Fibroblast of lung (primary cell): ENCODE data around the gene TTC19.

Source experiments
- EZH2 ChIP-seq: IDR thresholded peaks from 2 replicates; pipeline ENCODE4 v1.5.1; 2012; ENCODE audit warnings: low read length, control low read depth, mild to moderate bottlenecking; ENCODE audit errors: missing control alignments
- TF ChIP-seq, protein P1 (sequence below), 2 donors: IDR thresholded peaks in 1 of 2; conservative IDR thresholded peaks in 1 of 2; 1 replicate in 1 of 2; 2 replicates in 1 of 2; pipeline ENCODE4 v1.5.1; 2011 to 2012; ENCODE audit warnings: low read length in 2 of 2, control low read depth in 1 of 2, inconsistent platforms in 1 of 2, low read depth in 1 of 2, mild to moderate bottlenecking in 1 of 2

DNA sequence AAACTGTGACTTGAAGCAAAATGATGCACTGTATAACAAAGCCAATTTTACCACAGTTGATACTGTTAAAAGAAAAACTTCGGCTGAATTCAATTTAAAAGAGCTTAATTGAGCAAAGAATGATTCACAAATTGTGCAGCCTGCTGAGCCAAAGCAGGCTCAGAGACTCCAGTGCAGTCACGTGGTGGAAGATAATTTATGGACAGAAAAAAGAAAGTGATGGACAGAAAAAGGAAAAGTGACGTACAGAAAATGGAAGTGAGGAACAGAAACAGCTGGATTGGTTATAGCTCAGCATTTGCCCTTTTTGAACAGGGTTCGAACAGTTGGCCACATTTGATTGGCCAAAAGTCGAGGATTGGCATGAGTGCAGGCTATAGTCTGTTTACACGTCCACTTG, 25.8 kb upstream of the TTC19 start:
- TF ChIP-seq, protein P1, sequence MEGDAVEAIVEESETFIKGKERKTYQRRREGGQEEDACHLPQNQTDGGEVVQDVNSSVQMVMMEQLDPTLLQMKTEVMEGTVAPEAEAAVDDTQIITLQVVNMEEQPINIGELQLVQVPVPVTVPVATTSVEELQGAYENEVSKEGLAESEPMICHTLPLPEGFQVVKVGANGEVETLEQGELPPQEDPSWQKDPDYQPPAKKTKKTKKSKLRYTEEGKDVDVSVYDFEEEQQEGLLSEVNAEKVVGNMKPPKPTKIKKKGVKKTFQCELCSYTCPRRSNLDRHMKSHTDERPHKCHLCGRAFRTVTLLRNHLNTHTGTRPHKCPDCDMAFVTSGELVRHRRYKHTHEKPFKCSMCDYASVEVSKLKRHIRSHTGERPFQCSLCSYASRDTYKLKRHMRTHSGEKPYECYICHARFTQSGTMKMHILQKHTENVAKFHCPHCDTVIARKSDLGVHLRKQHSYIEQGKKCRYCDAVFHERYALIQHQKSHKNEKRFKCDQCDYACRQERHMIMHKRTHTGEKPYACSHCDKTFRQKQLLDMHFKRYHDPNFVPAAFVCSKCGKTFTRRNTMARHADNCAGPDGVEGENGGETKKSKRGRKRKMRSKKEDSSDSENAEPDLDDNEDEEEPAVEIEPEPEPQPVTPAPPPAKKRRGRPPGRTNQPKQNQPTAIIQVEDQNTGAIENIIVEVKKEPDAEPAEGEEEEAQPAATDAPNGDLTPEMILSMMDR (conservative IDR thresholded peaks at IDR 0.05 in 1 of 2, IDR thresholded peaks at IDR 0.05 in 1 of 2; ENCODE audit: low read depth in 1 of 2, low read length in 2 of 2), result no peak
- TF ChIP-seq EZH2, result no peak
